HUES6 (cell line): ENCODE results near the gene VTI1A.

Experiments used
- H3K27ac ChIP-seq: 2 replicates; pipeline ENCODE4 v1.7.0; 2013; ENCODE audit warnings: low read depth, mild to moderate bottlenecking, low read length, inconsistent platforms
- H3K27me3 ChIP-seq: 2 replicates; pipeline ENCODE4 v1.6.1; 2013; ENCODE audit warnings: low read length; ENCODE audit not compliant: control insufficient read depth, insufficient read depth
- H3K36me3 ChIP-seq: 2 replicates; pipeline ENCODE4 v1.6.1; 2013; ENCODE audit warnings: low read length; ENCODE audit not compliant: control insufficient read depth, insufficient read depth
- H3K4me1 ChIP-seq: 2 replicates; pipeline ENCODE4 v1.6.1; 2013; ENCODE audit warnings: low read length; ENCODE audit not compliant: control insufficient read depth, insufficient read depth
- H3K4me3 ChIP-seq: 2 replicates; pipeline ENCODE4 v1.5.1; 2013; ENCODE audit warnings: low read depth, low read length
- H3K9ac ChIP-seq: one replicate; pipeline ENCODE4 v1.6.1; 2013; ENCODE audit warnings: mild to moderate bottlenecking, low read length
- H3K9me3 ChIP-seq: 2 replicates; pipeline ENCODE4 v1.6.1; 2013; ENCODE audit warnings: low read depth, low read length; ENCODE audit not compliant: control insufficient read depth, insufficient read depth

Gene VTI1A

GRCh38 chr10:112639298-112639697, 192.3 kb downstream of the VTI1A start:
- Histone ChIP-seq H3K9me3 (no peaks in the 10 kb centered on the region), H3K36me3 (no peaks in the 10 kb centered on the region), H3K27ac (no peak overlapping the region), H3K27me3 (no peaks in the 10 kb centered on the region), H3K4me1 (peaks cover 7% of the 10 kb centered on the region), H3K4me3 (no peak overlapping the region), H3K9ac (no peak overlapping the region)

GRCh38 chr10:112640638-112641037, 193.6 kb downstream of the VTI1A start:
- peaks cover 7% of the 10 kb centered on the region for H3K4me1 ChIP-seq
- no peaks in the 10 kb centered on the region for H3K27me3 ChIP-seq
- H3K27ac ChIP-seq: no peak overlapping the region
- no peak overlapping the region for H3K4me3 ChIP-seq
- no peak overlapping the region for H3K9ac ChIP-seq
- H3K36me3 ChIP-seq: no peaks in the 10 kb centered on the region
- H3K9me3 ChIP-seq: no peaks in the 10 kb centered on the region

- Histone ChIP-seq H3K36me3 (no peaks in the 10 kb centered on the region), H3K4me3 (no peak overlapping the region), H3K27me3 (no peaks in the 10 kb centered on the region), H3K27ac (no peak overlapping the region), H3K4me1 (no peaks in the 10 kb centered on the region), H3K9ac (no peak overlapping the region), H3K9me3 (no peaks in the 10 kb centered on the region)
Measured at GRCh38 chr10:112643600-112644264, 196.7 kb downstream of the VTI1A start.

- H3K27me3 ChIP-seq: no peaks in the 10 kb centered on the region
- peaks cover 5% of the 10 kb centered on the region; the same call in 1 of the 2 replicates for H3K4me1 ChIP-seq
- H3K27ac ChIP-seq: no peak overlapping the region
- H3K9me3 ChIP-seq: no peaks in the 10 kb centered on the region
- no peak overlapping the region for H3K4me3 ChIP-seq
- H3K36me3 ChIP-seq: no peaks in the 10 kb centered on the region
- no peak overlapping the region for H3K9ac ChIP-seq
Measured at GRCh38 chr10:112644265-112644645, 197.2 kb downstream of the VTI1A start.

GRCh38 chr10:112649006-112649821, 202.2 kb downstream of the VTI1A start:
- Histone ChIP-seq H3K4me3 (no peak overlapping the region), H3K4me1 (peaks cover 18% of the 10 kb centered on the region), H3K9me3 (no peaks in the 10 kb centered on the region), H3K27ac (no peak overlapping the region), H3K9ac (no peak overlapping the region), H3K27me3 (no peaks in the 10 kb centered on the region), H3K36me3 (no peaks in the 10 kb centered on the region)

GRCh38 chr10:112649822-112650152, 202.8 kb downstream of the VTI1A start:
- no peak overlapping the region for H3K9ac ChIP-seq
- H3K4me1 ChIP-seq: peaks cover 18% of the 10 kb centered on the region
- no peaks in the 10 kb centered on the region for H3K36me3 ChIP-seq
- H3K4me3 ChIP-seq: no peak overlapping the region
- no peaks in the 10 kb centered on the region for H3K27me3 ChIP-seq
- no peak overlapping the region for H3K27ac ChIP-seq
- no peaks in the 10 kb centered on the region for H3K9me3 ChIP-seq

GRCh38 chr10:112650588-112651030, 203.6 kb downstream of the VTI1A start:
- H3K36me3 ChIP-seq: no peaks in the 10 kb centered on the region
- H3K4me3 ChIP-seq: no peak overlapping the region
- H3K27ac ChIP-seq: no peak overlapping the region
- no peaks in the 10 kb centered on the region for H3K9me3 ChIP-seq
- H3K27me3 ChIP-seq: no peaks in the 10 kb centered on the region
- H3K9ac ChIP-seq: no peak overlapping the region
- peaks cover 18% of the 10 kb centered on the region for H3K4me1 ChIP-seq

- no peak overlapping the region for H3K9ac ChIP-seq
- H3K4me3 ChIP-seq: no peak overlapping the region
- no peaks in the 10 kb centered on the region for H3K27me3 ChIP-seq
- H3K9me3 ChIP-seq: no peaks in the 10 kb centered on the region
- H3K27ac ChIP-seq: no peak overlapping the region
- no peaks in the 10 kb centered on the region for H3K36me3 ChIP-seq
- H3K4me1 ChIP-seq: peaks cover 19% of the 10 kb centered on the region
Measured at GRCh38 chr10:112653215-112653614, 206.2 kb downstream of the VTI1A start.

GRCh38 chr10:112653851-112654250, 206.8 kb downstream of the VTI1A start:
- Histone ChIP-seq H3K36me3 (no peaks in the 10 kb centered on the region), H3K27ac (no peak overlapping the region), H3K9ac (no peak overlapping the region), H3K4me1 (peaks cover 24% of the 10 kb centered on the region), H3K27me3 (no peaks in the 10 kb centered on the region), H3K9me3 (no peaks in the 10 kb centered on the region), H3K4me3 (no peak overlapping the region)

GRCh38 chr10:112654794-112655193, 207.8 kb downstream of the VTI1A start:
- no peaks in the 10 kb centered on the region for H3K9me3 ChIP-seq
- no peak overlapping the region for H3K27ac ChIP-seq
- H3K27me3 ChIP-seq: no peaks in the 10 kb centered on the region
- H3K4me3 ChIP-seq: no peak overlapping the region
- no peak overlapping the region for H3K9ac ChIP-seq
- H3K4me1 ChIP-seq: peaks cover 24% of the 10 kb centered on the region
- H3K36me3 ChIP-seq: no peaks in the 10 kb centered on the region

- no peak overlapping the region for H3K4me3 ChIP-seq
- H3K4me1 ChIP-seq: peaks cover 24% of the 10 kb centered on the region
- no peak overlapping the region for H3K9ac ChIP-seq
- H3K27me3 ChIP-seq: no peaks in the 10 kb centered on the region
- no peak overlapping the region for H3K27ac ChIP-seq
- no peaks in the 10 kb centered on the region for H3K36me3 ChIP-seq
- H3K9me3 ChIP-seq: no peaks in the 10 kb centered on the region
Measured at GRCh38 chr10:112655722-112656121, 208.7 kb downstream of the VTI1A start.
